Panc1 (cell line): ENCODE data around the gene PKNOX2.

Source experiments
- CTCF ChIP-seq: fragments of 450-650 bp; IDR thresholded peaks from 2 replicates; pipeline ENCODE4 v1.5.1; 2017; ENCODE audit warnings: mild to moderate bottlenecking
- REST ChIP-seq, 2 experiments: IDR thresholded peaks; 2 replicates each; pipeline ENCODE4 v1.6.1; 2011 to 2012; ENCODE audit warnings: low read depth in 2 of 2, control low read depth in 1 of 2, low read length in 1 of 2, mild to moderate bottlenecking in 1 of 2, moderate library complexity in 1 of 2; ENCODE audit not compliant: insufficient read depth in 1 of 2

GRCh38 chr11:125326126-125326525 is 161.6 kb downstream of the PKNOX2 start:
- TF ChIP-seq REST (IDR thresholded peaks at IDR 0.05; ENCODE audit: insufficient read depth in 1 of 2, low read depth in 2 of 2, low read length in 1 of 2) (no peak), CTCF (no peak)
